Gastroesophageal sphincter (tissue), 4 donors: ENCODE data around the gene APOO. TPM values are rescaled to one million over a fixed set of nuclear protein-coding genes. Genes with fewer than 3 reads are reported as not detected.

ENCODE experiments used
- ATAC-seq: fragments of 150-250 bp; one replicate; pipeline ENCODE4 v1.9.1; 2016; ENCODE audit warnings: mild to moderate bottlenecking, moderate library complexity
- H3K27ac ChIP-seq, 4 donors: fragments of 200-600 bp; sonication (generic) in 3 of 4; 1 replicate in 3 of 4; 2 replicates in 1 of 4; pipeline ENCODE4 v1.5.1; 2016 to 2019
- H3K27me3 ChIP-seq: fragments of 200-600 bp; sonication (generic); one replicate; pipeline ENCODE4 v1.5.1; 2019
- H3K36me3 ChIP-seq, 2 donors: fragments of 200-600 bp; sonication (generic); one replicate each; pipeline ENCODE4 v1.5.1; 2019; ENCODE audit warnings: control low read depth in 1 of 2
- H3K4me1 ChIP-seq, 3 donors: fragments of 200-600 bp; sonication (generic); 1 replicate in 2 of 3; 2 replicates in 1 of 3; pipeline ENCODE4 v1.5.1; 2016 to 2019; ENCODE audit warnings: control low read depth in 2 of 3
- H3K4me3 ChIP-seq, 2 donors: fragments of 200-600 bp; sonication (generic); one replicate each; pipeline ENCODE4 v1.5.1; 2019; ENCODE audit warnings: mild to moderate bottlenecking in 1 of 2, moderate library complexity in 1 of 2
- H3K9me3 ChIP-seq, 3 donors: fragments of 200-600 bp; sonication (generic); one replicate each; pipeline ENCODE4 v1.5.1; 2017 to 2019; ENCODE audit warnings: control low read depth in 2 of 3
- CTCF ChIP-seq, 4 experiments: fragments of 200-600 bp in 2 of 4; fragments of 450-650 bp in 2 of 4; sonication (generic) in 1 of 4; IDR thresholded peaks; one replicate each; pipeline ENCODE4 v1.5.1; 2017 to 2019; ENCODE audit warnings: antibody characterized with exemption in 4 of 4, mild to moderate bottlenecking in 2 of 4, moderate library complexity in 2 of 4
- EP300 ChIP-seq: sonication (generic); formaldehyde crosslinking; IDR thresholded peaks from one replicate; pipeline ENCODE4 v1.6.1; 2017; ENCODE audit warnings: antibody characterized with exemption, mild to moderate bottlenecking
- POLR2A ChIP-seq, 2 donors: fragments of 450-650 bp; IDR thresholded peaks; one replicate each; pipeline ENCODE4 v1.6.1; 2017; ENCODE audit warnings: antibody characterized with exemption in 2 of 2, mild to moderate bottlenecking in 2 of 2, moderate library complexity in 1 of 2
- POLR2AphosphoS5 ChIP-seq: sonication (generic); formaldehyde crosslinking; IDR thresholded peaks from one replicate; pipeline ENCODE4 v1.6.1; 2017; ENCODE audit warnings: antibody characterized with exemption
- WGBS, 2 donors: methylation state at CpG; one replicate each; pipeline ENCODE4 v1.1.5; 2018; ENCODE audit warnings: low coverage in 1 of 2; 5-methylcytosine and 5-hydroxymethylcytosine counted together
- total RNA-seq, 4 donors: library from RNA; depleted of rRNA; stranded (reverse); fragments of >200 nt; gene quantifications; one replicate each; pipeline ENCODE4 v1.1.0, GENCODE V29; 2016

Gene APOO
- total RNA-seq, 4 donors from 2014 or later = 4.5 to 19.8 (median 8.7) TPM

- Histone ChIP-seq H3K36me3 (no peaks in the 10 kb centered on the region), H3K4me3 (no peak overlapping the region), H3K27me3 (no peaks in the 10 kb centered on the region), H3K27ac (no peak overlapping the region), H3K4me1 (no peaks in the 10 kb centered on the region), H3K9me3 (no peaks in the 10 kb centered on the region)
- 100% methylated on average over 1 of the region's 1 CpG; no CpG with 5 or more reads in 1 of the 2 donors for WGBS, 2 donors
- TF ChIP-seq POLR2AphosphoS5 = no peak
- TF ChIP-seq CTCF (IDR thresholded peaks at IDR 0.05) = no peak
- no peak for TF ChIP-seq EP300
- TF ChIP-seq POLR2A (IDR thresholded peaks at IDR 0.05) = no peak
- ATAC-seq = no peak
Measured at GRCh38 chrX:23832721-23833120, 75.0 kb downstream of the APOO start.

GRCh38 chrX:23828881-23829280 is 78.9 kb downstream of the APOO start:
- Histone ChIP-seq H3K4me1 (no peaks in the 10 kb centered on the region), H3K27me3 (no peaks in the 10 kb centered on the region), H3K9me3 (no peaks in the 10 kb centered on the region), H3K4me3 (no peak overlapping the region), H3K36me3 (no peaks in the 10 kb centered on the region), H3K27ac (no peak overlapping the region)
- TF ChIP-seq EP300 (no peak), POLR2A (IDR thresholded peaks at IDR 0.05) (no peak), CTCF (IDR thresholded peaks at IDR 0.05) (no peak), POLR2AphosphoS5 (no peak)
- no peak for ATAC-seq
- 70% methylated on average over 4 of the region's 5 CpGs; no CpG with 5 or more reads in 1 of the 2 donors for WGBS, 2 donors

- no peaks in the 10 kb centered on the region for H3K36me3 ChIP-seq
- TF ChIP-seq EP300 = no peak
- TF ChIP-seq POLR2A (IDR thresholded peaks at IDR 0.05) = no peak
- no peak for TF ChIP-seq POLR2AphosphoS5
- TF ChIP-seq CTCF (IDR thresholded peaks at IDR 0.05) = no peak
- H3K27me3 ChIP-seq = no peaks in the 10 kb centered on the region
- H3K4me3 ChIP-seq = no peak overlapping the region
- H3K4me1 ChIP-seq = no peaks in the 10 kb centered on the region
- H3K27ac ChIP-seq = no peak overlapping the region
- ATAC-seq = no peak
- no peaks in the 10 kb centered on the region for H3K9me3 ChIP-seq
Measured at GRCh38 chrX:23826653-23827052, 81.1 kb downstream of the APOO start.

- Histone ChIP-seq H3K4me3 (no peak overlapping the region), H3K27ac (no peak overlapping the region), H3K9me3 (no peaks in the 10 kb centered on the region), H3K36me3 (no peaks in the 10 kb centered on the region), H3K27me3 (no peaks in the 10 kb centered on the region), H3K4me1 (no peaks in the 10 kb centered on the region)
- WGBS, 2 donors = 75 to 89% methylated on average over 1 to 3 of the region's 3 CpGs
- ATAC-seq = no peak
- no peak for TF ChIP-seq CTCF (IDR thresholded peaks at IDR 0.05)
- TF ChIP-seq POLR2A (IDR thresholded peaks at IDR 0.05) = no peak
- no peak for TF ChIP-seq POLR2AphosphoS5
- no peak for TF ChIP-seq EP300
Measured at GRCh38 chrX:23826216-23826615, 81.5 kb downstream of the APOO start.

GRCh38 chrX:23825675-23826074 is 82.1 kb downstream of the APOO start:
- TF ChIP-seq POLR2AphosphoS5 = no peak
- TF ChIP-seq POLR2A (IDR thresholded peaks at IDR 0.05) = no peak
- H3K27ac ChIP-seq = no peak overlapping the region
- no peaks in the 10 kb centered on the region for H3K36me3 ChIP-seq
- no peaks in the 10 kb centered on the region for H3K4me1 ChIP-seq
- no peak for ATAC-seq
- H3K9me3 ChIP-seq = no peaks in the 10 kb centered on the region
- H3K27me3 ChIP-seq = no peaks in the 10 kb centered on the region
- no peak overlapping the region for H3K4me3 ChIP-seq

- Histone ChIP-seq H3K4me1 (no peaks in the 10 kb centered on the region), H3K27me3 (no peaks in the 10 kb centered on the region), H3K4me3 (no peak overlapping the region), H3K27ac (no peak overlapping the region), H3K36me3 (no peaks in the 10 kb centered on the region), H3K9me3 (no peaks in the 10 kb centered on the region)
- no peak for TF ChIP-seq POLR2A (IDR thresholded peaks at IDR 0.05)
- TF ChIP-seq CTCF (IDR thresholded peaks at IDR 0.05) = no peak
- no peak for TF ChIP-seq EP300
- no peak for TF ChIP-seq POLR2AphosphoS5
- 79 to 86% methylated on average over 1 to 6 of the region's 6 CpGs for WGBS, 2 donors
- ATAC-seq = no peak
Measured at GRCh38 chrX:23822841-23823240, 84.9 kb downstream of the APOO start.
